HG02678 (cell line): ENCODE data around the gene PRRT1B.
"Not testable (repeated sequence)": the region's sequence is repeated elsewhere in the genome, so short reads cannot be mapped to it uniquely, and the experiment has no call there.

Source experiments
- ATAC-seq: cut with Tn5 transposase; IDR thresholded peaks from one replicate; pipeline ENCODE4 v1.9.1; 2021; ENCODE audit warnings: mild to moderate bottlenecking, moderate library complexity; ENCODE audit not compliant: unreplicated experiment

The PRRT1B gene

DNA sequence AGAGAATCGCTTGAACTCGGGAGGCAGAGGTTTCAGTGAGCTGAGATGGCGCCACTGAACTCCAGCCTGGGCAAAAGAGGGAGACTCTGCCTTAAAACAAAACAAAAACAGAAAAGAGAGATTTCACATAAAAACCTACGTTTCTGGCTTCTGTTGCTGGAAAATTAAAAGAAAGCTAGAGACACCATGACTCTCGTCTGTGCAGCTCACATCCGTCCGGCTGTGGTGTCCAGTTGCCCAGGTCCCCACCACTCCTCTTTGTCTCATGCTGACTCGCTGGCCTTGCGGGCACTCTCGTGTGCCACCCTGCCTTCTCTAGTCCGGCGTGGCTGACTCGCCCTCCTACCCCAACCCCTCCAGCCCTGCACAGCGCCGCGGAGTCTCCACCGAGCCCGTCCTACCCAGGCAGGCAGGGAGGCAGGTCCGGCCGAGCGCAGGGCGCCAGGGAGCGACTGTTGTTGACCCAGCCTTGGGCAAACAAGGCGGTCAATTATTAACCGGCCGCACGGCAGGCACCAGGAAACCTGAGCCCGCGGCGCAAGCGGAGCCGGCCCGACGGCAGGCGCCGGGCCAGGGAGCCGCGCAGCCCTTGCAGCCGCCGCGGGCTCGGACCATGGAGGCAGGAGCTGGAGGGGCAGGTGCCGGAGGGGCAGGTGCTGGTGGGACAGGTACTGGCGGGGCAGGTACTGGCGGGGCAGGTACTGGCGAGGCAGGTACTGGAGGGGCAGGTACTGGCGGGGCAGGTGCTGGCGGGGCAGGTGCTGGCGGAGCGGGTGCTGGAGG is at the start of gene PRRT1B:
PRRT1B (plus strand) TSS at position 521 of the 783 bp plus-strand sequence; CDS start at position 614, 93 bp downstream.
- no peak for ATAC-seq

DNA sequence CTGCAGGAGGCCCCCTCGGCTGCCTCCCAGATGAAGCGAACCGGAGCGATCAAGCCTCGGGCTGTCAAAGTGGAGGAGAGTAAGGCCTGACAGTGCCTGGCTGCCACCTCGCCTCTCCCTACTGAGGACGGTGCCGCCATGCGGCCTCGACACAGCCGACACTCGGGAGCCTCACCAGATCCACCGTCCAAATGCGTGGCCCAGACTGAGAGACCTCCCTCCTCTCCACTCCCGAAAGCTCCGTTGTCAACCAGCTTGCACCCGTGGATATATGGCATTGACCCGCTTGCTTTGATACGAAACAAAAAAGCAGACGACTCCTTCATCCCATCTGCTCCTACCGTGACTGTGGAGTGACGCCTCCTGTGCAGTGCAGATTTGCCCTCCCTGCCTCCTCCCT is 49.5 kb upstream of the PRRT1B start:
- ATAC-seq, result no peak

DNA sequence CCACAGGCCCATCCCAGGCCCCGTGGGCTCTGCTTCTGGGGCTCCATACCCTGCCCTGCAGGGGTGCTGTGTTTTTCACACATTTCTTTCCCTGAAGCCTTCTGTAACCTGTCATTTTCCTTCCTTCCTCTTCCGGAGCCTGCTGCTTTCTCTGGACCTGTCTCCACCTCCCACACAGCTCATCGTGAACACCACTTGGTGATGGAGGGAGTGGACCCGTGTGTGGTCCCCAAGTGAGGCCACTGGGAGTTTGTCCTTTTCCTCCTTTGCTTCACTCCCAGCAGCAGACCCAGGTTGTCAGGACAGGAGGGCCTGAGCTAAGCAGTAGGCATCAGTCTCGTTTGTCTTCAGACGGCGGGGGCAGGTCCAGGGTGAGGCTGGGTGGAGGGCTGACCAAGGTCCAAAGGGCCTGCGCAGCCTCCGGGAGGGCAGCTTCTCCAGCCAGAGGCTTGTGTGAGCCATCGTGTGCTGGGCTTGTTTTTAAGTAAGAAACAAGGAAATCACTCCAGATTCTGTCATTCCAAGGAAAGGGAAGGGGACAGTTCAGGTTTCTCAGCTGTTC is 48.4 kb upstream of the PRRT1B start:
- no peak for ATAC-seq

DNA sequence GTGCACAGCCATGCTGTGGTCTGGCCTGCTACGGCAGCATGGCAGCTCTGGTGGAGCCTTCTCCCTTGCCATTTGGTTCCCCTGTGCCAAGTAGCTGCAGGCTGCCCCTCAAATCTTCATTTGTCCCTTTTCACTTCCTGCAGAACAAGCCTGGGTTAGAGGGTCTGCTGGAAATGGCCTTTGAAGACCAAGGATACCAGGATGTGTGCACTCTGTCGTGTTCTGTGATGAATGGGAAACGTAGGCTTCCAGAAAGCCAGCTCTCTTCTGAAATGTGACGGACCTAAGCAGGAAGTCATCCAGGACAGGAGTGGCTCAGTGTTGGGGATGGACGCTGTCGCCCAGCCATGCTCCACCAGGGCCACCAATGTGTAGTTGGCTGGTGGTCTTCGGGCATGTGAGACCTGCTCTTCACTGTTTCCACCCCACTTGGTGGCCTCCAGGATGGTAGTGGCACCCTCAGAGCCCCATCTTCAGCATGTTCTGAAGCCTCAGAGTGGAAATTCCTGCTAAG is 46.0 kb upstream of the PRRT1B start:
- no peak for ATAC-seq

DNA sequence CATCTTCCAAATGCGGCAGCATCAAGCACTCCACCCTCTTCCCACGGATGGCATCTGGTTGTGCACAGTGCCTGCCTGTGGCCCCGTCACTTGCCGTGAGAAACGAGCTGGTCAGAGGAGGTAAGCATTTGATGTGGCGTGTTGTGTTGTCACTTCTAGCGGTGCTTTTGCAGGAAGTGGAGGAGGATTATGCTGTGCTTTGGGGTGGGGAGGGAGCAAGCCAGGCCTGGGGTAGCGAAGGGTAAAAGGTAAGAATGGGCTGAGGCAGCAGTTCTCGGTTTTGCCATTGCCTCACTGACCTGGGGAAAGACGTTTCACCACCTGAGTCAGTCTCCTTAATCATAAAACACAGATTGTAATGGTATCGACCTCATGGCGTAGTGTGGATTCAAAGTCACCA is 44.9 kb upstream of the PRRT1B start:
- ATAC-seq, result no peak

DNA sequence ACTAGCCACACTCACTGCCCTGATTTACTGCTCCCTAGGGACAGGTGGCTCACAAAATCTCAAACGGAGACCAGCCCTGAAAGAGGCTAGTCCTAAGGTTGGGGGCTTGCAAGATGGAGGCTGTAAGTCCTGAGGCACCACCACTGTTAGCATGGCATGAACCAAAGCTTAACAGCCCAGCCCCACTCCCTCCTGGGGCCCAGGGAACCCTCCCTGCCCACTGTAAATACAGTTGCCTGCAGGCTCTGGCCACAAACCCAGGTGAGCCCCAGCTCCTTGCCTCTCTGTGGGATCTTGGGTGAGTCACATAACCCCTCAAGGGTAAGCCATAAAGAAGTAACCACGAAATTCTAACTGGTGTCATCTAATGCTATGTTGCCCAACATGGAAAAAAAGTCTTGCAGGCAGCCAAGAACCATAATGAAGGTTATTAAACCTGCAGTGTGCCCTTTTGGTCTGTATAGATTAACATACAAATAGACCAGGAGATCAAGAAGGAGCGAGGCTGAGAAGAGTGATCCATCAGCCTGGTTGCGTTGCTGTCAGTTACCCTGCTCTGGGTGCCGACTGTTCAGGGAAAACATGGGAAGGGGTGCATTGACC is 44.3 kb upstream of the PRRT1B start:
- ATAC-seq, result no peak

DNA sequence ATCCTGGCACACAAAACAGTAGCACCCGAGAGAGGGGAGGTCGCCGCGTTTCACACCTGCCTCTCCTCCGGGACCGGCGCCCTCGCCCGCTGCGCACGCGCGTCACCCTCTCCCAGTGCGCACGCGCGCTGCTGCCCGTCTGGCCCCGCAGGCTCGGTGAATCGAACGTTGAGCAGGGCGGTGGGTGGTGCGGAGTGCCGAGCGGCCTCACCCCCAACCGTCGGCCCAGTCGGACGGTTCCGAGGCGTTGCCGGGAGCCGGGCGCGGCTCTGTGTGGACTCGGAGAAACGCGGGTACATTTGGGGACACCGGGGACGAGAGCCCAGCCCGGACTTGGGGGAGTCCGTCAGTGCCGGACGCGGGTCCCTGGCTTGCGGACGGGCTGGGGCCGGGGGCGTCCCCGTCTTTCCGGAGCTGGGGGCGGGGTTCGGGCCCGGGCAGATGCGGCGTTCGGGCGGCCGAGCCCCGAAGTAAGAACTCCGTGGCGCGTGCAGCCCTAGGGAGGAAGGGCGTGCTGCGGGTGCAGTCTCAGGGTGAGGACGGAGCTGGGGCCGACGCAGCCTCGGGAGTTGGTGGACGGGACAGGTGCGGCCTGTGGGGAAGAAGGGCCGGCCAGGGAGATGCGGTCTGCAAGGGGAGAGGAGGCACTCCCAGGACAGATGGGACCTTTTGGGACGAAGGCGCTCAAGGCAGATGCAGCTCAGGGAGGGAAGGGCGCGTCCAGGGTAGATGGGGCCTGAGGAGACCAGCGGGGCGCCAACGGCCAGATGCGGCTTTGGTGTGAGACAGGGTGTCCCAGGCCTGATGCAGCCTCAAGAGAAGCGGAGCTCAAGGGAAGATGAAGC is 42.3 kb upstream of the PRRT1B start, which contains the start of gene POMT1:
POMT1 (plus strand) TSS at position 138 of the 845 bp plus-strand sequence. CDS start 1,301 bp downstream, outside the sequence.
- ATAC-seq, result peak; percentile 81

DNA sequence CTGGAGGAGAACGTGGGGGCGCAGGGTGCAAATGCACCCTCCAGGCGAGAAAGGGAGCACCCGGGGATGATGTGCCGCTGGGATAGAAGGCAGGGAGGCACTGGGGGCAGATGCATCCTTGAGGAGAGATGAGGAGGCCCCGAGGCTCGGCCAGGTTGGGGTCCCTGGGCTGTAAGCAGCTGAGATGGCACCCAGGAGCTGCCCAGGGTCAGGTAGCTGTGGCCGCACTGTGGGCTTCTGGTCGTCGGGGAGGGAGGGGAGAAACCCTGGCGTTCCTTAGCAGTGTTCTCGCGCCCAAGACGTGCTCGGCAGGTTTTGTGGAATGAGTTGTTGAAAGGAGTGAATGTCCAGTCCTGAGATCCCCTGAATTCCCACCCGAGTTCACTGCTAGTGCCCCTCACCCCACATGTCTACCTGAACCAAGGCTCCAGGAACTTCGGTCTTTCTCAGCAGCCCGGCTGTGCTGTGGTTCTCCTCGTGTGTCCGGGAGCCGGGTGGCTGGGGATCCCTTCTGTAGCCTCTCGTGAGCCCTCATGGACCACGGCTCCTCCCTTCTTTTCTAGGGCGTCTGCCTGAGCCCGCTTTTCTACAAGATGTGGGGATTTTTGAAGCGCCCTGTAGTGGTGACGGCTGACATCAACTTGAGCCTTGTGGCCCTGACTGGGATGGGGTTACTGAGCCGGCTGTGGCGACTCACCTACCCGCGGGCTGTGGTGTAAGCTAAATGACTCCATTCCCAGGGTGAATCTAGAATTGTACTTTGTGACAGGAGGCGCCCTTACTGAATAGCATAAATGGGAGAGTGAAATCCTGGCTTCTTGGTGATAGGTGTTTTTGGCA is 41.5 kb upstream of the PRRT1B start:
- no peak for ATAC-seq

DNA sequence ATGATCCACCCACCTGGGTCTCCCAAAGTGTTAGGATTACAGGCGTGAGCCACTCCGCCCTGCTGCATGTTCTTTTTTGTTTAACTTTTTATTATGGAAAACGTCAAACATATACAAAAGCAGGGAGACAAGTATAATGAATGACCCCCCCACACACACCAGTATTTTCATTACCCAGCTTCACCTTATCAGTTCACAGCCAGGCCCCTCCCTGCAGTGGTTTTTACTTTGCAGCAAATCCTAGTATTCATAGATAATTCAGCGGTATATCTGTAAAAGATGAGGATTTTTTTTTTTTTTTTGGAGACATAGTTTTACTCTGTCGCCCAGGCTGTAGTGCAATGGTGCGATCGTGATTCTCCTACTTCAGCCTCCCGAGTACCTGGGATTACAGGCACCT is 40.3 kb upstream of the PRRT1B start:
- ATAC-seq, result no peak

DNA sequence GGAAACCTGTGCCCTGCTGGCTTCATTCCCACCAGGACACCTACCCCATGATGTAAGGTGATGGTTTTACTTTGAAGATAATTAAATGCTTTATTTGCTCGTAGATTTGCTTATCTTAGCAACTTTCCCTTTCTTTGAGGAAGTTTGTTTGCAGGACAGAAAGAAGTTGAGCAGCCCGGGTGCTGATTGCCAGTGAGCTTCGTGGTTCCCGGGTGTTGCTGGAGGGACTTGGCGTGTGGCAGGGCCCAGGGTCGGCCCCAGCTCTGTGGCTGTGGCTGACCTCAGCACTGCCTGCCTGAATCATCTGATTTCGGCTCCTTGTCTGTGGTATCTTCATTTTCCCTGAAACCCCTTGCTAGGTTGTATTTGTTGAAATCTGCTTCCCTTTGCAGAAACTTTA is 33.9 kb upstream of the PRRT1B start:
- no peak for ATAC-seq

DNA sequence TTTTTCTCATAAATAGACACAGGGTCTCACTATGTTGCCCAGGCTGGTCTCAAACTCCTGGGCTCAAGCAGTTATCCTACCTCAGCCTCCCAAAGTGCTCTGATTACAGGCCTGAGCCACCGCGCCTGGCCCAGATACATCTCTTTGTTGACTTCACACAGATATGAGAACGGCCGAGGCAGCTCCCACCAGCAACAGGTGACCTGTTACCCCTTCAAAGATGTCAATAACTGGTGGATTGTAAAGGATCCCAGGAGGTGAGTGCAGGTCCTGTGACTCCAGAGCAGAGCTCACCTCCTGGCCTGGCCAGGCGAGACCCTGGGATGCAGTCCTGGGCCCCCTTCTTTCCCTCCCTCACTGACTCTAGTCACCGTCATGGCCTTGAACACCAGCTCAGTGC is 33.4 kb upstream of the PRRT1B start:
- ATAC-seq, result no peak

DNA sequence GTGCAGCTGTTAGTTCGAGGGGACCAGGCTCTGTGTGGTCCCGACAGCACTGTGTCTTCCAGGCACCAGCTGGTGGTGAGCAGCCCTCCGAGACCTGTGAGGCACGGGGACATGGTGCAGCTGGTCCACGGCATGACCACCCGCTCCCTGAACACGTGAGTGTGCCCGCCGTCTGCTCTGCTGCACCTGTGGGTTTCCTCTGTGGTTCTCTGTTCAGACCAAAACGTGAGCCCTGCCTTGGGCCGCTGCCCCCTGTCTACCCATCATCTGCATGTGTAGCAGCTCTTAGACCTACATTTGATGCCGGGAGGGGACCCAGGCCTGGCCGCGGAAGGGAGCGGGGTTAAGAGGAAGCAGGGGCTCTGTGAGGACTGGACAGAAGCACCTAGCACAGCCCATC is 32.1 kb upstream of the PRRT1B start:
- ATAC-seq, result no peak

DNA sequence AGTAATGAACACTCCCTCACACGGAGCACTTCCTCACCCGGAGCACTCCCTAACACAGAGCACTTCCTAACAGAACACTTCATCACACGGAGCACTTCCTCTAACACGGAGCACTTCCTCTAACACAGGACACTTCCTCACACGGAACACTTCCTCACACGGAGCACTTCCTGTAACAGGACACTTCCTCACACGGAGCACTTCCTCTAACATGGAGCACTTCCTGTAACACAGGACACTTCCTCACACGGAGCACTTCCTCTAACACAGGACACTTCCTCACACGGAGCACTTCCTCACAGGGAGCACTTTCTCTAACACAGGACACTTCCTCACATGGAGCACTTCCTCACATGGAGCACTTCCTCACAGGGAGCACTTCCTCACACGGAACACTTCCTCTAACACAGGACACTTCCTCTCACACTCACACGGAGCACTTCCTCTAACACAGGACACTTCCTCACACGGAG is 29.7 kb upstream of the PRRT1B start:
- ATAC-seq, result not testable (repeated sequence)

DNA sequence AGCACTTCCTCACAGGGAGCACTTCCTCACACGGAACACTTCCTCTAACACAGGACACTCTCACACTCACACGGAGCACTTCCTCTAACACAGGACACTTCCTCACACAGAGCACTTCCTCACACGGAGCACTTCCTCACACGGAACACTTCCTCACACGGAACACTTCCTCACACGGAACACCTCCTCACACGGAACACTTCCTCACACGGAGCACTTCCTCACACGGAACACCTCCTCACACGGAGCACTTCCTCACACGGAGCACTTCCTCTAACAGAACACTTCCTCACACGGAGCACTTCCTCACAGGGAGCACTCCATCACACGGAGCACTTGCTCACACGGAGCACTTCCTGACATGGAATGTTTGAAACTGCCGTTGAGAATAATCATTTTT is 29.2 kb upstream of the PRRT1B start:
- no peak for ATAC-seq

DNA sequence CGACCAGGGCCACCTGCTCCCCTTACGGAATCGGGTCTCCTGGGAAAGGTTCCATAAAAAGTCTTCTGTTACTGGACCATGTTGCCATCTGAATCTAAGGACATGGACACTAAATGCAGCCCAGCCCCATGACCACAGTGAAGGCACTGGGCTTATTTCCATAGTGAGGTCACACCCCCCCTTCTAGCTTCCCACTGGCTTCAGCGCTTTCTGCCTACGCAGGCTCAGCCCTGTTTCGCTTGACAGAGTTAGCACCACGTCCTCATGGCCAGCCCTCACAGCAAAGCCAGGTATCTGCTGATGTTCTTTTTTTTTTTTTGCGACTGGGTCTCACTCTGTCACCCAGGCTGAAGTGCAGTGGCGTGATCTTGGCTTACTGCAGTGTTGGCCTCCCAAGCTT is 28.4 kb upstream of the PRRT1B start:
- no peak for ATAC-seq

DNA sequence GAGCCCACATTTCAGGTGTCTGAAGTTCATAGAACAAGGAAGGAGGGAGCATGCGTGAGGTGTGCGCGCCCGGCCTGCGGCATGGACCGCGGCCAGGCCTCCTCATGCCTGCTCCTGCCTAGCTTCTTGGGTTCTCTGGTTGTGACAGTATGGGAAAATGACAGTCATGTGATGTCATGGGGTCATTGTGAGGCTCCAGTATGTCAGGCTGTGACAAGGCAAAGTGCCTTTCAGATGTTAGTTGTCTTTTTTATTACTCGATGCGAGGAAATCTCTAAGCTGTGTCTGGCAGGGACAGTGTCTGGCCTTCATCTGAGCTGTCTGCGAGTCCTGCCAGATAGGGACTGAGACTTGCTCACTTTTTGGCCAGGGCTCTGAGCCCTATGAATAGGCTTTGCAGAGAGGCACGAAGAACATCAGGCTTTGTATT is 27.5 kb upstream of the PRRT1B start:
- ATAC-seq, result no peak

DNA sequence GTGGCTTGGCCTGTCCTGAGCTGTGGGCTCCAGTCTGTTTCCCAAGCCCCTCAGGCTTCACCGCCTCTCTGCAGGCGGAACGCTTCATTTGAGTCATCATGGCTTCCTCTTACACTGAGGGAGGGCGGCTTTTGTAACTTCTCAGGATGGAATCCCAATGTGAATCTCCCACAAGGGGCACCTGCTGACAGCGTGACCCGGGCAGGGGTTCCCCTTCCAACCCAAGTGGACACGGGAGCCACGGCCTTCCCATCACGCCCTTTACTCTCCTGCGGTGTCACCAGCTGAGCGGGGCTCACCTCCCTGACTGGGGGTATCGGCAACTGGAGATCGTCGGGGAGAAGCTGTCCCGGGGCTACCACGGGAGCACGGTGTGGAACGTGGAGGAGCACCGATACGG is 26.8 kb upstream of the PRRT1B start:
- ATAC-seq, result no peak

DNA sequence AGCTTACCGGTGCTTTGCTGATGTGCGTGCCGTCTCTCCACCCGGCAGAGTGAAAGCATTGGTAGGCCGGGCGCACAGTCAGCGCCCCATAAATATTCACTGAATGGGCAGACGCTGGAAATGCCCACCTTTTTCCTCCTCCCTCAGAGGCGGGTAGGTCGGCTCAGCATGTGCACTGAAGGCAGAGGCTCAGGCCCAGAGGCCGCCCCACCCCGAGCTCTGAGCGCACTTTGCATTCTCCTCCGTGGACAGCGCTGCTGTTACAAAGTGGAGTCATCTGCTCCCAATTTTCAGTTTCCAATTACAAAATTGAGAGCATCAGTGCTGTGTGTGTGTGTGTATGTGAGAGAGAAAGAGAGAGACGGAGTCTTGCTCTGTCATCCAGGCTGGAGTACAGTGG is 24.8 kb upstream of the PRRT1B start:
- ATAC-seq, result no peak

DNA sequence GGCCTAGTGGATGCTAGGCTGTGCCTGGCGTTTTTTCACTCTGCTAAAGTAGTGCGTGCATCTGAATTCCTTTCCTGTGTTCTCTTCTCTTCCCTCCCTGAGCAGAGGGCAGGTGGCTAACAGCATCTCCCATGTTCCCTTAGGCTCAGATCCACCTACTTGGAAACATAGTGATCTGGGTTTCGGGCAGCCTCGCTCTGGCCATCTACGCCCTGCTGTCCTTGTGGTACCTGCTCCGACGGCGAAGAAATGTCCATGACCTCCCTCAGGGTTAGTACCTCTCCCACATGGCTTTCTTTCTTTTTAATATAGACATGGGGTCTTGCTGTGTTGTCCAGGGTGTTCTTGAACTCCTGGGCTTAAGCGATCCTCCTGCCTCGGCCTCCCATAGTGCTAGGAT is 24.1 kb upstream of the PRRT1B start:
- ATAC-seq, result no peak

DNA sequence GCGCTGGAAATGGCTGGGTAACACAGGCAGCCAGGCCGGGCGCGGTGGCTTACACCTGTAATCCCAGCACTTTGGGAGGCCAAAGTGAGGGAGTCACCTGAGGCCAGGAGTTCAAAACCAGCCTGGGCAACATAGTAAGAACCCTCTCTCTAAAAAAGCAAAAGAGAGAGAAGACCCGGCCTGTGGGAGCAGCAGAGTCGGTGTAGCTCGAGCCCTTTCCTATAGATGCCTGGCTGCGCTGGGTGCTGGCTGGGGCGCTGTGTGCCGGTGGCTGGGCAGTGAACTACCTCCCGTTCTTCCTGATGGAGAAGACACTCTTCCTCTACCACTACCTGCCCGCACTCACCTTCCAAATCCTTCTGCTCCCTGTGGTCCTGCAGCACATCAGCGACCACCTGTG is 23.5 kb upstream of the PRRT1B start:
- no peak for ATAC-seq
